B cell (primary cell): ENCODE measurements around the gene LRRC10B. TPM values are rescaled to one million over a fixed set of nuclear protein-coding genes. Genes with fewer than 3 reads are reported as not detected.

Source experiments
- ATAC-seq: fragments of 200-7000 bp; cut with Tn5 transposase; one replicate; pipeline ENCODE4 v1.10.0; 2021; ENCODE audit warnings: low read depth, mild to moderate bottlenecking, moderate number of reproducible peaks, moderate library complexity
- CTCF ChIA-PET: fragments of 350-600 bp; sonication (Branson Sonifier 250); formaldehyde crosslinking; loops from one replicate; lab custom pipeline; 2021; ENCODE audit warnings: antibody characterized with exemption, inconsistent platforms; lab: Charles Lee
- POLR2A ChIA-PET: fragments of 350-600 bp; sonication (Branson Sonifier 250); formaldehyde crosslinking; loops from one replicate; lab custom pipeline; 2021; ENCODE audit warnings: antibody characterized with exemption; lab: Charles Lee
- DNase-seq: peaks from one replicate; pipeline ENCODE4 v3.0.0; 2013
- H2AFZ ChIP-seq: 2 replicates; pipeline ENCODE4 v1.6.1; 2012; ENCODE audit warnings: mild to moderate bottlenecking, low read depth, low read length; ENCODE audit not compliant: insufficient read depth, poor library complexity, severe bottlenecking
- H3K27ac ChIP-seq, 2 donors: 1 replicate in 1 of 2; 2 replicates in 1 of 2; pipeline ENCODE4 v1.5.1; 2012 to 2013; ENCODE audit warnings: low read length in 2 of 2, mild to moderate bottlenecking in 2 of 2, moderate library complexity in 1 of 2
- H3K27me3 ChIP-seq, 4 experiments: fragments of 200-600 bp in 1 of 4; sonication (generic) in 1 of 4; replicated peaks in 1 of 4; 1 replicate in 2 of 4; 2 replicates in 2 of 4; pipeline versions ENCODE4 v1.6.1 to v1.7.0; 2013 to 2016; ENCODE audit warnings: low read length in 3 of 4, mild to moderate bottlenecking in 2 of 4, mixed read lengths in 1 of 4, moderate library complexity in 1 of 4; ENCODE audit not compliant: insufficient read depth in 4 of 4, control insufficient read depth in 3 of 4; ENCODE audit errors: control extremely low read depth in 1 of 4
- H3K36me3 ChIP-seq, 2 experiments: replicated peaks in 1 of 2; 1 replicate in 1 of 2; 2 replicates in 1 of 2; pipeline versions ENCODE4 v1.6.1 to v1.7.1; 2013; ENCODE audit warnings: low read length in 1 of 2; ENCODE audit not compliant: insufficient read depth in 2 of 2, control insufficient read depth in 1 of 2; ENCODE audit errors: control extremely low read depth in 1 of 2, extremely low read depth in 1 of 2
- H3K4me1 ChIP-seq, 2 donors: fragments of 200-600 bp in 1 of 2; sonication (generic) in 1 of 2; 1 replicate in 1 of 2; 2 replicates in 1 of 2; pipeline versions ENCODE4 v1.5.1 to v1.6.1; 2013 to 2017; ENCODE audit warnings: low read length in 2 of 2; ENCODE audit not compliant: control insufficient read depth in 2 of 2, insufficient read depth in 2 of 2
- H3K4me2 ChIP-seq: replicated peaks from 2 replicates; pipeline ENCODE3; 2012; ENCODE audit warnings: mild to moderate bottlenecking, low read depth, low read length; ENCODE audit not compliant: poor library complexity, severe bottlenecking
- H3K4me3 ChIP-seq, 5 experiments: fragments of 200-600 bp in 1 of 5; sonication (generic) in 1 of 5; 1 replicate in 3 of 5; 2 replicates in 2 of 5; pipeline versions ENCODE4 v1.5.1 to v1.7.0; 2011 to 2016; ENCODE audit warnings: low read length in 4 of 5, mild to moderate bottlenecking in 4 of 5, low read depth in 2 of 5, control low read depth in 1 of 5, moderate library complexity in 1 of 5; ENCODE audit not compliant: insufficient read depth in 1 of 5; ENCODE audit errors: control extremely low read depth in 1 of 5, extremely low read depth in 1 of 5
- H3K79me2 ChIP-seq: fragments of 200-600 bp; sonication (generic); one replicate; pipeline ENCODE4 v1.6.0; 2016; ENCODE audit warnings: low read length; ENCODE audit not compliant: control insufficient read depth, insufficient read depth
- H3K9ac ChIP-seq: fragments of 200-600 bp; sonication (generic); 2 replicates; pipeline ENCODE4 v1.6.1; 2017; ENCODE audit warnings: mild to moderate bottlenecking, low read length, moderate library complexity
- H3K9me3 ChIP-seq, 3 donors: one replicate each; pipeline versions ENCODE4 v1.6.1 to v1.7.1; 2013; ENCODE audit warnings: low read length in 2 of 3; ENCODE audit not compliant: control insufficient read depth in 2 of 3, insufficient read depth in 1 of 3; ENCODE audit errors: control extremely low read depth in 1 of 3
- H4K20me1 ChIP-seq: 2 replicates; pipeline ENCODE4 v1.6.0; 2012; ENCODE audit warnings: mild to moderate bottlenecking, low read length; ENCODE audit not compliant: insufficient read depth, control insufficient read depth, poor library complexity, severe bottlenecking
- H3K27ac Mint-ChIP-seq: one replicate; pipeline ENCODE4 v1.8.0; 2021; ENCODE audit warnings: mixed read lengths
- H3K27me3 Mint-ChIP-seq: one replicate; pipeline ENCODE4 v1.8.0; 2021; ENCODE audit warnings: mixed read lengths
- H3K4me1 Mint-ChIP-seq: one replicate; pipeline ENCODE4 v1.8.0; 2021; ENCODE audit warnings: mixed read lengths
- H3K4me3 Mint-ChIP-seq: one replicate; pipeline ENCODE4 v1.8.0; 2021; ENCODE audit warnings: mixed read lengths
- H3K9me3 Mint-ChIP-seq: one replicate; pipeline ENCODE4 v1.8.0; 2022; ENCODE audit warnings: mixed read lengths; ENCODE audit not compliant: insufficient read depth
- EZH2 ChIP-seq: IDR thresholded peaks from 2 replicates; pipeline ENCODE4 v1.6.1; 2012; ENCODE audit warnings: borderline replicate concordance, low read depth, mild to moderate bottlenecking, moderate library complexity, low read length; ENCODE audit not compliant: insufficient read depth, poor library complexity, severe bottlenecking
- WGBS: methylation state at CpG from one replicate; pipeline ENCODE4 v1.1.5; 2013; ENCODE audit warnings: missing lambda C conversion rate; ENCODE audit not compliant: insufficient coverage; 5-methylcytosine and 5-hydroxymethylcytosine counted together
- intact Hi-C: fragments of 100-400 bp; cut with micrococcal nuclease; formaldehyde crosslinking; loops from one replicate; pipeline ENCODE4 v1.10.0; 2022
- polyA plus RNA-seq: library from polyadenylated mRNA; depleted of rRNA; stranded (reverse); fragments of >200 nt; gene quantifications from 2 replicates; pipeline ENCODE4 v1.2.3, GENCODE V29; 2012
- total RNA-seq, 2 donors: library from RNA; stranded (reverse); fragments of 120-200 nt in 1 of 2; gene quantifications; 1 replicate in 1 of 2; 2 replicates in 1 of 2; pipeline versions ENCODE4 v1.2.3 to v1.2.4, GENCODE V29; 2013 to 2022
- TF ChIP-seq, protein P1 (sequence below): fragments of 200-600 bp; IDR thresholded peaks from one replicate; pipeline ENCODE4 v1.8.0; 2022; ENCODE audit warnings: antibody characterized with exemption, mild to moderate bottlenecking

Gene LRRC10B
- total and polyA plus RNA-seq, 2 donors (not counting 1 experiment from before 2014, with no cell fraction given), result 0.15 TPM; not detected in 1

- H3K4me1 Mint-ChIP-seq, result peaks cover 6% of the 10 kb centered on the region
- no peak for ATAC-seq
- no CpG with 5 or more reads among the region's 8 CpGs for WGBS
- TF ChIP-seq, protein P1, sequence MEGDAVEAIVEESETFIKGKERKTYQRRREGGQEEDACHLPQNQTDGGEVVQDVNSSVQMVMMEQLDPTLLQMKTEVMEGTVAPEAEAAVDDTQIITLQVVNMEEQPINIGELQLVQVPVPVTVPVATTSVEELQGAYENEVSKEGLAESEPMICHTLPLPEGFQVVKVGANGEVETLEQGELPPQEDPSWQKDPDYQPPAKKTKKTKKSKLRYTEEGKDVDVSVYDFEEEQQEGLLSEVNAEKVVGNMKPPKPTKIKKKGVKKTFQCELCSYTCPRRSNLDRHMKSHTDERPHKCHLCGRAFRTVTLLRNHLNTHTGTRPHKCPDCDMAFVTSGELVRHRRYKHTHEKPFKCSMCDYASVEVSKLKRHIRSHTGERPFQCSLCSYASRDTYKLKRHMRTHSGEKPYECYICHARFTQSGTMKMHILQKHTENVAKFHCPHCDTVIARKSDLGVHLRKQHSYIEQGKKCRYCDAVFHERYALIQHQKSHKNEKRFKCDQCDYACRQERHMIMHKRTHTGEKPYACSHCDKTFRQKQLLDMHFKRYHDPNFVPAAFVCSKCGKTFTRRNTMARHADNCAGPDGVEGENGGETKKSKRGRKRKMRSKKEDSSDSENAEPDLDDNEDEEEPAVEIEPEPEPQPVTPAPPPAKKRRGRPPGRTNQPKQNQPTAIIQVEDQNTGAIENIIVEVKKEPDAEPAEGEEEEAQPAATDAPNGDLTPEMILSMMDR, result no peak
- TF ChIP-seq EZH2, result no peak
- no peak overlapping the region for H3K9ac ChIP-seq
- intact Hi-C loops, result no loop called here
- no peaks in the 10 kb centered on the region for H3K36me3 ChIP-seq
- H2AFZ ChIP-seq, result no peak overlapping the region
- peaks cover 18% of the 10 kb centered on the region for H3K27me3 Mint-ChIP-seq
- H3K27ac Mint-ChIP-seq, result no peak overlapping the region
- ChIA-PET CTCF (interaction anchor here (4.0 kb wide), 1 partner anchor 14 kb away, joined by 13 read pairs; no protein-coding TSS in a partner anchor), POLR2A (no interaction called here)
- H3K27me3 ChIP-seq, result peaks cover 0 to 23% (median 7%) of the 10 kb centered on the region in 4 experiments
- no peaks in the 10 kb centered on the region for H4K20me1 ChIP-seq
- H3K9me3 ChIP-seq, result peaks cover 0 to 3% (median 0%) of the 10 kb centered on the region in 3 donors
- peaks cover 6% of the 10 kb centered on the region in 2 donors for H3K4me1 ChIP-seq
- no peak overlapping the region for H3K27ac ChIP-seq
- H3K9me3 Mint-ChIP-seq, result no peaks in the 10 kb centered on the region
- no peak overlapping the region for H3K4me3 ChIP-seq
- H3K79me2 ChIP-seq, result no peaks in the 10 kb centered on the region
- no peak overlapping the region for H3K4me2 ChIP-seq
- H3K4me3 Mint-ChIP-seq, result no peak overlapping the region
- DNase-seq, result no peak
Measured at GRCh38 chr11:61503135-61503770, 5.3 kb upstream of the LRRC10B start.

GRCh38 chr11:61505106-61505505 is 3.4 kb upstream of the LRRC10B start:
- WGBS, result 95% methylated on average over 2 of the region's 5 CpGs
- peaks cover 21% of the 10 kb centered on the region for H3K27me3 Mint-ChIP-seq
- H3K27me3 ChIP-seq, result peaks cover 0 to 32% (median 10%) of the 10 kb centered on the region in 4 experiments
- POLR2A ChIA-PET, result no interaction called here
- TF ChIP-seq EZH2, result no peak
- TF ChIP-seq, protein P1, result no peak
- CTCF ChIA-PET, result interaction anchor here (0.8 kb wide), 1 partner anchor 25 kb away, joined by 3 read pairs; no protein-coding TSS in a partner anchor
- peaks cover 10% of the 10 kb centered on the region for H3K4me1 Mint-ChIP-seq
- no peak overlapping the region for H3K9ac ChIP-seq
- no peaks in the 10 kb centered on the region for H3K79me2 ChIP-seq
- ATAC-seq (no peak), DNase-seq (no peak)
- no peaks in the 10 kb centered on the region for H3K9me3 Mint-ChIP-seq
- no peaks in the 10 kb centered on the region for H3K36me3 ChIP-seq
- no peak overlapping the region for H3K4me3 Mint-ChIP-seq
- no peaks in the 10 kb centered on the region for H4K20me1 ChIP-seq
- H3K4me3 ChIP-seq, result no peak overlapping the region
- no peak overlapping the region for H3K27ac ChIP-seq
- peaks cover 13 to 15% of the 10 kb centered on the region in 2 donors for H3K4me1 ChIP-seq
- no peak overlapping the region for H3K27ac Mint-ChIP-seq
- peaks cover 0 to 6% (median 0%) of the 10 kb centered on the region in 3 donors for H3K9me3 ChIP-seq
- no peak overlapping the region for H2AFZ ChIP-seq
- intact Hi-C loops, result no loop called here
- H3K4me2 ChIP-seq, result no peak overlapping the region
